ENCODE results near the gene AWAT2.

DNA sequence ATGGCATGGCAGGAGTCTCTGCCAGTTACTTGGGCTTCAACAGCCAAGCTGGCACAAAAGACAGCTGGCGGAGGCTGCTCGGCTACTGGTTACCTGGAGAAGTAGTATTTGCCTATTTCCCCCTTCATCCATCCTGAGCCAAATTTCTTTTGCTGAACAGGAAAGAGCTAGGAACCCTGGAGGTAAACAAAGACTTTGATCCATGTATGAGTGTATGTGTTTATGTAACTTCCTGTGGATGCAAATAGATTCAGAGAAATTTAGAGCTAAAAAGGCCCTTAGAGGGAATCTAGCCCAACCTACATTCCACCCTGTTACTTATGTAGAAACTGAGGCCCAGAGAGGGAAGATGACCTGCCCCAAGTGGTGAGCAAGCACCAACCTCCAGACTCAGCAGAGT is 11.2 kb downstream of the AWAT2 start:
- TF ChIP-seq, protein P1, sequence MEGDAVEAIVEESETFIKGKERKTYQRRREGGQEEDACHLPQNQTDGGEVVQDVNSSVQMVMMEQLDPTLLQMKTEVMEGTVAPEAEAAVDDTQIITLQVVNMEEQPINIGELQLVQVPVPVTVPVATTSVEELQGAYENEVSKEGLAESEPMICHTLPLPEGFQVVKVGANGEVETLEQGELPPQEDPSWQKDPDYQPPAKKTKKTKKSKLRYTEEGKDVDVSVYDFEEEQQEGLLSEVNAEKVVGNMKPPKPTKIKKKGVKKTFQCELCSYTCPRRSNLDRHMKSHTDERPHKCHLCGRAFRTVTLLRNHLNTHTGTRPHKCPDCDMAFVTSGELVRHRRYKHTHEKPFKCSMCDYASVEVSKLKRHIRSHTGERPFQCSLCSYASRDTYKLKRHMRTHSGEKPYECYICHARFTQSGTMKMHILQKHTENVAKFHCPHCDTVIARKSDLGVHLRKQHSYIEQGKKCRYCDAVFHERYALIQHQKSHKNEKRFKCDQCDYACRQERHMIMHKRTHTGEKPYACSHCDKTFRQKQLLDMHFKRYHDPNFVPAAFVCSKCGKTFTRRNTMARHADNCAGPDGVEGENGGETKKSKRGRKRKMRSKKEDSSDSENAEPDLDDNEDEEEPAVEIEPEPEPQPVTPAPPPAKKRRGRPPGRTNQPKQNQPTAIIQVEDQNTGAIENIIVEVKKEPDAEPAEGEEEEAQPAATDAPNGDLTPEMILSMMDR (conservative IDR thresholded peaks at IDR 0.05): no peak
- no peak for TF ChIP-seq EZH2 (IDR thresholded peaks at IDR 0.05; ENCODE audit: low read depth)
